Calu3 (cell line): ENCODE results near the gene FGF14. TPM values are rescaled to one million over a fixed set of nuclear protein-coding genes. Genes with fewer than 3 reads are reported as not detected.

Experiments
- BruUV-seq: library from RNA; stranded (reverse); fragments of 400-500 nt; replicated peaks from 2 replicates; lab custom pipeline; 2021; lab: Mats Ljungman, UMichigan
- CTCF ChIA-PET: fragments of 300-600 bp; sonication (Branson Sonifier 250); formaldehyde crosslinking; loops from one replicate; lab custom pipeline; 2022; ENCODE audit warnings: antibody characterized with exemption; lab: Charles Lee
- DNase-seq: peaks from one replicate; pipeline ENCODE4 v3.0.0; 2022
- H3K27ac Mint-ChIP-seq: one replicate; pipeline ENCODE4 v1.8.0; 2022; ENCODE audit warnings: mixed read lengths; ENCODE audit not compliant: unreplicated experiment
- H3K27me3 Mint-ChIP-seq: one replicate; pipeline ENCODE4 v1.8.0; 2022; ENCODE audit warnings: mixed read lengths; ENCODE audit not compliant: unreplicated experiment
- H3K36me3 Mint-ChIP-seq: one replicate; pipeline ENCODE4 v1.8.0; 2022; ENCODE audit warnings: mild to moderate bottlenecking, moderate library complexity, mixed read lengths; ENCODE audit not compliant: insufficient read depth, unreplicated experiment
- H3K4me1 Mint-ChIP-seq: one replicate; pipeline ENCODE4 v1.8.0; 2022; ENCODE audit warnings: mild to moderate bottlenecking, low read depth, mixed read lengths; ENCODE audit not compliant: unreplicated experiment
- H3K4me3 Mint-ChIP-seq: one replicate; pipeline ENCODE4 v1.8.0; 2022; ENCODE audit warnings: mild to moderate bottlenecking, low read depth, moderate library complexity, mixed read lengths; ENCODE audit not compliant: unreplicated experiment
- H3K9me3 Mint-ChIP-seq: one replicate; pipeline ENCODE4 v1.8.0; 2022; ENCODE audit warnings: low read depth, mixed read lengths; ENCODE audit not compliant: unreplicated experiment
- CTCF ChIP-seq: fragments of 200-600 bp; IDR thresholded peaks from one replicate; pipeline ENCODE4 v1.8.0; 2022; ENCODE audit warnings: antibody characterized with exemption; ENCODE audit not compliant: unreplicated experiment
- intact Hi-C: fragments of 100-400 bp; cut with micrococcal nuclease; formaldehyde crosslinking; loops from one replicate; pipeline ENCODE4 v1.10.0; 2022; ENCODE audit not compliant: unreplicated experiment
- total RNA-seq: library from RNA; stranded (reverse); gene quantifications from 2 replicates; pipeline ENCODE4 v1.2.3, GENCODE V29; 2022

Gene FGF14
- total RNA-seq, 1 experiment from 2014 or later, result 0.21 TPM

DNA sequence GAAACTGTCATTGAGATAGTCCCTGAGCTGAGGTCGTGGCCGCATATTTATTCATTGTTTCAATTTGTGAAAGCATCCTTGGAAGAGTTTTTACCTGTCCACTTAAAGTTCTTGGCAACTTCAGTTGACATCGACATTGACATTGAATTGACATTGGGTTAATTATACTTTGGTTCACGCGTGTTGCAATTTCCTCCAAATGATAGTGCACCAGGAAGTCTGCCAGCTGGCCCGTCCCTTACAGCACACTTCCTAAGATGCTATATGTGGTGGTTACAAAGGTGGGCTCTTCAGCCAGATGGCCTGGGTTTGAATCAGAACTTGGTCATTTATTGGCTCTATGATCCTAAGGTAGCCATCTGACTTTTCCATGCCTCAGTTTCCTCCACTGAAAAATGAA lies 176.0 kb downstream of the FGF14 start:
- CTCF ChIA-PET, result no interaction called here
- no TSS peak for BruUV-seq
- no peak for TF ChIP-seq CTCF
- H3K27me3 Mint-ChIP-seq, result no peaks in the 10 kb centered on the region
- H3K36me3 Mint-ChIP-seq, result peaks cover 10% of the 10 kb centered on the region
- no peaks in the 10 kb centered on the region for H3K9me3 Mint-ChIP-seq
- no peak overlapping the region for H3K4me3 Mint-ChIP-seq
- H3K27ac Mint-ChIP-seq, result no peak overlapping the region
- DNase-seq, result no peak
- H3K4me1 Mint-ChIP-seq, result no peaks in the 10 kb centered on the region
- intact Hi-C loops, result no loop called here

DNA sequence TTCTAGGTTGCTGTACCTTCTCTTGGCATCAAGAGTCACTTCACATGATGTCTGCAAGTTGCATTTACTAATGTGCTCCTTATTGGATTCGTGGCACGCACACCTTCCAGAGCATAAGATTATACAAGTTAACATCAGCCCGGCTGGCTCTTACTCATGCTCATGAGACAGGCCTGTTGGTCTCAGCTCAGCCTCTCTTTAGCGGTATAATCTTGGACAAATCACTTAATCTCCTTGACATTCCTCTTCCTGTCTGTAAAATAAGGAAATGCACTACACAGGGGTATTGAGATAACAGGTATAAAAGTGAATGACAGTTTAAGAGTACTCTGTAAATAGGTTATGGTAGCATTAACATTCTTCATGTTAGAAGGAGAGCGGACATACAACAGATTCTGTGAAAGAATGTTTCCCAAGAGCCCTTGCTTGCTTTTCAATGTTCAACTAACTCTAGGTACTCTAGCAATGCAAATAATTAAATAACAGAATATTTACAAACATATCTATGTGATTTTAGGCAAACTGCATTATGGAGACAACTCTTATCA lies 181.1 kb downstream of the FGF14 start:
- Mint-ChIP-seq H3K4me3 (no peak overlapping the region), H3K27me3 (no peaks in the 10 kb centered on the region), H3K36me3 (peaks cover 6% of the 10 kb centered on the region), H3K27ac (no peak overlapping the region), H3K4me1 (no peaks in the 10 kb centered on the region), H3K9me3 (no peaks in the 10 kb centered on the region)
- no peak for TF ChIP-seq CTCF
- no peak for DNase-seq
- no TSS peak for BruUV-seq
- CTCF ChIA-PET, result no interaction called here
- intact Hi-C loops, result no loop called here

- DNase-seq, result no peak
- Mint-ChIP-seq H3K4me3 (no peak overlapping the region), H3K27me3 (no peaks in the 10 kb centered on the region), H3K4me1 (no peaks in the 10 kb centered on the region), H3K9me3 (no peaks in the 10 kb centered on the region), H3K27ac (no peak overlapping the region), H3K36me3 (no peaks in the 10 kb centered on the region)
- no peak for TF ChIP-seq CTCF
- CTCF ChIA-PET, result no interaction called here
- BruUV-seq, result no TSS peak
- intact Hi-C loops, result no loop called here
Measured at GRCh38 chr13:102214956-102215355, 186.9 kb downstream of the FGF14 start.

GRCh38 chr13:102212729-102213128 lies 189.1 kb downstream of the FGF14 start:
- no TSS peak for BruUV-seq
- TF ChIP-seq CTCF, result no peak
- no peak overlapping the region for H3K4me3 Mint-ChIP-seq
- no peak overlapping the region for H3K27ac Mint-ChIP-seq
- intact Hi-C loops, result no loop called here
- H3K36me3 Mint-ChIP-seq, result no peaks in the 10 kb centered on the region
- CTCF ChIA-PET, result no interaction called here
- no peaks in the 10 kb centered on the region for H3K27me3 Mint-ChIP-seq
- no peaks in the 10 kb centered on the region for H3K4me1 Mint-ChIP-seq
- no peaks in the 10 kb centered on the region for H3K9me3 Mint-ChIP-seq
- DNase-seq, result no peak
